Dedifferentiated amniotic fluid mesenchymal stem cell (primary cell): ENCODE results near the gene ADARB2.
"Not testable (repeated sequence)": the region's sequence is repeated elsewhere in the genome, so short reads cannot be mapped to it uniquely, and the experiment has no call there.

Experiments used
- DNase-seq: peaks from one replicate; pipeline ENCODE4 v3.0.0-alpha.2; 2016; ENCODE audit errors: extremely low spot score

The ADARB2 gene

DNA sequence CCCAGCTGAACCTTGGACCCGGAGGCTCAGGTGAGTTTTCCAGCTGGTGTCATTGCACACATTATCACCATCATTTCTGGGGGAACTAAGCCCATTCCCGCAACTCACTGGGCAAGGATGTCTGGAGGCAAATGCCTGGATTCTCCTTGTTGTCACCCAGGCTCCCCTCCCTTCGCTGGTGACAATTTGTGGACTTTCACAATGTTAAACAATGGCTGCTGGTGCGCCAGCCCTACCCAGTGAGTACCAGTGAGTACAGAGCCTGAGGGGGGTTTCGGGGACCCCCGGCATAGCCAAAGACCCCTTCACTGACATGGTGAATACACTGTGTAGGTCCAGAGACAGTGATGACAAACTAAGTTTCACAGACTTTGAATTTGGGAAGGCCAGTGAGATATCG, 189.2 kb downstream of the ADARB2 start:
- no peak for DNase-seq

DNA sequence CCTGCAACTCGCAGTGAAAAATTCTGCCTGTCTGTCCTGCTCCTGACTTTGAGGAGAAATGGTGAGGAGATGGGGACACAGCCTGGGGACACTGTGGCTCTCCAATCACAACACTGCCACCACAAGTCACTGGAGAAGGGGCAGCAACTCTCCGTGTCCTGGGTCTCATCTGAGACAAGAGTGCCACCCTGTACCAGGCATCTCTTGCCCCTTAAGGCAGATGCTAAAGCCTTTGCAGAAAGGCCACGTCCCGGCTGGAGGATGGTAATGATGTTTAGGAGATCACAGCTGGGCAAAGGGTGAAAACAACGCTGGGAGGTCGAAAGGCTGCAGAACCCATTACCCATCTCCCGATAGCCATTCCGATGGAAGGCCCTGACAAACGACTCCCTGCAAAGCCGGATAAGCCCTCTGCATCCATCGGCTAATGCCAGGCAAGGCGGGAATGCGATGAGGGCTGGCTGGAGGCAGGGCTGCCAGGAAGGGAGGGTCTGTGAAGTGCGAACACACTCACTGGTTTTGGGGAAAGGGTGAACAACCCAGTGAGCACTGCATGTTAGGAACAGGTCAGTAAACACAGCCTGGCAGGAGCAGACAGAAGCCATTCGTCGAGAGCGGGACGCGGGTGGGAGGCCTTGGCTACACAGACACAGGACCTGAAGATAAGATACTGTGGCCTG, 190.8 kb downstream of the ADARB2 start:
- DNase-seq = no peak

- no peak for DNase-seq
These were observed 191.8 kb downstream of the ADARB2 start for GRCh38 chr10:1545524-1545923.

DNA sequence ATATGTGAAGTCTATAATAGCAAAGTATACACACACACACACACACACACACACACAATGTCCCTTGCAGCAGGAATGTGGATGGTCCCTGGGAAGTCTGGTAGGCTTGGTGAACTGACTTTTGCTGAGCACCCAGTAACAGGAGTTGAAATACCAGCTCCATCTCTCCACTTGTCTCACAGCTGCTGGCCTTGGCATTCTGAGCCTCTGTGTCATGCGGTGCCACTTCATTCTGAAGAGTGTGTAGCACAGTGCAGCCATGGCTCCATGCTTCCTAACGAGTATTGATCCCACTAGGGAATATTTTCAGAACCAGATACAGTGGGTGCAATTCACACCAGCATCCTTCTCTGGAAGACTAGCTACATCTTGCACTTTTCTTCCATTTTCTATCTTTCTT, 192.4 kb downstream of the ADARB2 start:
- DNase-seq = no peak

DNA sequence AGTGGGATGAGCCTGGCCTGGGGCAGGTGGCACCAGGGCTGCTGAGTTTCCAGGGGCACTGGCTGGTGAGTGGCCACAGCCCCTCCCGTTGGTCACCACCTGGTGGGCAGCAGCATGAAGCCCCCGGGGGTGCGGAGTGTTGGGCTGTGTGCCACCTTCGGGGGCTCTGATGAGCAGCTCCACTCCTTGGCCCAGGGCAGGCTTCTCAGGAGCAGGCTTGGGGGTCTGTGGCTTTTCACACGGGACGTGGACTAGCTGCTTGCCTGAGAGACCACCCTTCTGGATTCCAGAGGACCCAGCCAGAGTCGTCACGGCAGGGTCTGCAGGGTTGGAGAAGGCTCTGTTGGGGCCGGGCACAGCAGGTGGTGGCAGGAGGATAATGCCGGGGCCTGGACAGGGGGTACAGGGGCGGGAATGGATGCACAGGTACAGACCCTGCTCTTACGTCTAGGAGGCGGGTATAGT, 193.1 kb downstream of the ADARB2 start:
- DNase-seq = no peak

- DNase-seq = no peak
These were observed 193.7 kb downstream of the ADARB2 start for GRCh38 chr10:1543596-1543995.

- no peak for DNase-seq
These were observed 194.4 kb downstream of the ADARB2 start for GRCh38 chr10:1542941-1543340.

GRCh38 chr10:1540144-1540543, 197.2 kb downstream of the ADARB2 start:
- no peak for DNase-seq

DNA sequence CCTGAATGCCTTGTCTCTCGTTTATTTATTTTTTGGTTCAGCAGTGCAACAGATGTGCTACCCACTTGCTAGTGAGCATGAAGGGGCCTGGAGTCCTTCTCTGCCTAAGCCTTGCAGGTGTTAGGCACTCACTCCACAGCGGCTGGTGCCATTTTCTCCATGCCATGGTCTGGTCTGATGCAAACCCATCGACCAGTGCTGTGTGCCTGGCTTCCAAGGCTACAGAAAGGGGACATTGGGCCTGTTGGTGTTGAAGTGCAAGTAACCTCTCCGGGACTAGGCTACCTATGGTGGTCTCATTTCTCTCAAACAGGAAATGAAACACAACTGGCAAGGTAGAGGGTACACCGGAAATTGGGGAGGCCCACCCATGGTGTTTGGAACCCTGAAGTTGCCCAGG, 198.1 kb downstream of the ADARB2 start:
- no peak for DNase-seq

DNA sequence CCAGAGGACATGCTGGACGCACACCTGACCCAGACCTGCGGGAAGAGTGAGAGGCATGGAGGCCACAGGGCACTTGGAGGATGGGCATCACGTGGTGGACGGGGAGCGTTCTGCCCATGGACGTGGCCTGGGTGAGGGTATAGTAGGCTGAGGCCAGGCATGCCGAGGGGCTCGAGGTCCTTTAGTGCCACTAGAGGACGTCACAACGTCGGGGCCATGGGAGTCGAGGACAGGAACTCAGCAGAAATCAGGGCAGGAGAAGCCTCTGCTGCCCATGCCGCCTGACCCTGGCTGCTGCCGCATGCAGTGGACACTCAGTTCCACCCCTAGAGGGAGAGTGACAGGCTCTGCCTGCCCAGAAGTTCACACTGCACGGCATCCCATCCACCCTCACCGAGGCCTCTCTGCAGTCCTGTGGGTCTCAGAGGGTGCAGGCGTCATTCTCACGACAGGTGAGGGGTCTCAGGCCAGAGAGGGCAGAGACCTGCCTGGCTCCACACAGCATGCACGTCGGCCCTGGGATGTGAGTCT, 198.7 kb downstream of the ADARB2 start:
- no peak for DNase-seq

DNA sequence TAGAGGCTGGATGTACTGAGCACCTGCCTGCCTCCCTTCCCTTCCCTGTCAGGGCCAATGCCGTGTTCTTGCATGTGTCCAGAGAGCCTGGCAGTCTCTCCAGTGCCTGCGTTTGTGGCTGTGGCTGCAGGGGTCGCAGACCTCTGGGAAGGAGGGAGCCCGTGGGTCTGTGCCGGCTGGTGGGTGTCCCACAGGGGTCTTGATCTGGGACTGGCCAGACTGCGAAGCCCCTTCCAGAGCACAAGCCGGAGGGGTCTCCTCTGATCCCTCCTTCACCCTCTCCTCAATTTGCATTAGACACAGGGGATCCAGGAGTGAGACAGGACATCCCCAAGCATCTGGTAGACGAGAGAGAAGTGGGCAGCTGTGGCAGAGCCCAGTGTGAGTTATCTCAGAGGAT, 199.2 kb downstream of the ADARB2 start:
- no peak for DNase-seq

DNA sequence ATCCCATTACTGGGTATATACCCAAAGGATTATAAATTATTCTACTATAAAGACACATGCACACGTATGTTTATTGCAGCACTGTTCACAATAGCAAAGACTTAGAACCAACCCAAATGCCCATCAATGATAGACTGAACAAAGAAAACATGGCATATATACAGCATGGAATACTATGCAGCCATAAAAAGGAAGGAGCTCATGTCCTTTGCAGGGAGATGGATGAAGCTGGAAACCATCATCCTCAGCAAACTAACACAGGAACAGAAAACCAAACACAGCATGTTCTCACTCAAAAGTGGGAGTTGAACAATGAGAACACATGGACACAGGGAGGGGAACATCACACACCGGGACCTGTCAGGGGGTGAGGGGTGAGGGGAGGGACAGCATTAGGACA, 199.9 kb downstream of the ADARB2 start:
- not testable (repeated sequence) for DNase-seq

DNA sequence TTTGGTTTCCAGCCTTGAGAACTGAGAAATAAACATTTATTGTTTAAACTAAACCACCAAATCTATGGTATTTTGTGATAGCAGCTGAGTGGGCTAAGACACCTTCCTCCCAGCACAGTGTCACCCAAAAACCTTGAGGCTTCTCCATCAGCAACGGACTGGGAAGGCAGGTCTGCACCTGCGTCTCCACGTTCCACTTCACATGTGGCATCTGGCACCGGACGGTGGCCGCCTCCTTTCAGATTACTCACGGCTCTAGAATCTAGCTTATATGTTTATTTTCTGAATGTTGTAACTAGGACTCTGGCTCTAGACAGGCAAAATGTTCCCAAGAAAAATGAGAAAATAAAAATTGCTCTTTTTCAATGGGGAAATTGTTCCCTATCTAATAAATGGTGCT, 201.0 kb downstream of the ADARB2 start:
- DNase-seq = no peak

DNA sequence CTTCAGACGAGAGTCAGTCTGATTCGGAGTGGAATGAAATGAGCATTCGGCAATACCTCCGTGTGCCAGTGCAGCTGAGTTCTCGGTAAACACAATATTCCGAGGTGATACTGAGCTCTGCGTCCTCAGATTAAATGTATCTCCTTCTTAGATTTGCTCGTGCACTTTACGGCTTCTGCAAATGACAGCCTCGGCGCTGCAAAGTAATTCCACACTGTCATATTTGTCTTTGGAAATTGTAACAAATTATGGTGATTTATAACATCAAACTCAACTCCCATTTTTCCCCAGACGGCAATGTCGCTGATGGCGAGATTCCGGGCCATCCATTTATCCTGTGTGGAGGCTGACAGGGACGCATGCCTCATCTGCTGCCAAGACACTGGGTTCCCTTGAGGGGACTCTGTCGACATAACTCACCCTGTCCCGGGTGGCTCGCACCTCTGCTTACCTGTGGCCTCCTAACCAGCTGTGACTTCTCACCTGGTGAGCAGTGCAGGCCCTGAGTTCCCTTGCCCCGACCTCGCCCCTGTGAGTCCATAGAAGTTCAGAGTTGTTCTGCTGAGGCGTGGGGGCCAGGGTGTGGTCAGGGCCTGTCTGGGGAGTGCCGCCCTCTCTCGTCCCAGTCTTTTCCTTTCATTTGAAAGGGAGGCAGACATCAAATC, 201.9 kb downstream of the ADARB2 start:
- no peak for DNase-seq

- DNase-seq = no peak
These were observed 202.5 kb downstream of the ADARB2 start for GRCh38 chr10:1534820-1535219.

GRCh38 chr10:1532636-1533035, 204.7 kb downstream of the ADARB2 start:
- DNase-seq = no peak

GRCh38 chr10:1531883-1532597, 205.3 kb downstream of the ADARB2 start:
- DNase-seq = no peak

- no peak for DNase-seq
These were observed 206.3 kb downstream of the ADARB2 start for GRCh38 chr10:1530871-1531517.

DNA sequence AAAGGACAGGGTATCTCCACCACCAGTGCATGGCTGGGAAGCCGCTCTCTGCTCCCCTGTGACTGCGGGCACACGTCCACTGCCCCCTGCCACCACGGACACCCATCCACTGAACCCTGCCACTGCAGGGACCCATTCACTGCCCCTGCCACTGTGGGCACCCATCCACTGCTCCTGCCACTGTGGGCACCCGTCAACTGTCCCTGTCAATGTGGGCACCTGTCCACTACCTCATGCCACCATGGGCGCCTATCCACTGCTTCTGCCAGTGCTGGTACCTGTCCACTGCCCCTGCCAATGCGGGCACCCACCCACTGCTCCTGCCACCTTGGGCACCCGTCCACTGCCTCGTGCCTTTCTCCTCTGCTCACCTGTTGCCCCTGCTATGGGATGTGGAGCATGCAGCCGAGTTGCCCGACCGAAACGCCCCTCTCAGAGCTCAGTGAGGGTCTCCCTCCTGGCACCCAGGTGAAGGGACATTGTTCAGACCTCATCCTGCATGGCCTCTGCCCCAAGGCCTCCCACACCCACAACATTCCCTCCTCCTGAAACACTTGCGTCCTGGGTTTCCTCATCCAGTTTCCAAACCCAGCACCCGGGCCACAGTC, 207.4 kb downstream of the ADARB2 start:
- no peak for DNase-seq

- no peak for DNase-seq
These were observed 209.4 kb downstream of the ADARB2 start for GRCh38 chr10:1527951-1528350.

- no peak for DNase-seq
These were observed 210.8 kb downstream of the ADARB2 start for GRCh38 chr10:1526436-1527055.
